ENCODE measurements around the gene KCTD21. TPM values are rescaled to one million over a fixed set of nuclear protein-coding genes. Genes with fewer than 3 reads are reported as not detected.
"Not testable (repeated sequence)": the region's sequence is repeated elsewhere in the genome, so short reads cannot be mapped to it uniquely, and the experiment has no call there.

Gene KCTD21
- polyA plus RNA-seq, 3 donors: 7.1 to 9.5 (median 8.1) TPM

GRCh38 chr11:78190871-78191538 is 2.6 kb upstream of the KCTD21 start:
- no peak for DNase-seq (ENCODE audit: extremely low read depth in 1 of 11, low read depth in 9 of 11, low spot score in 4 of 11)

DNA sequence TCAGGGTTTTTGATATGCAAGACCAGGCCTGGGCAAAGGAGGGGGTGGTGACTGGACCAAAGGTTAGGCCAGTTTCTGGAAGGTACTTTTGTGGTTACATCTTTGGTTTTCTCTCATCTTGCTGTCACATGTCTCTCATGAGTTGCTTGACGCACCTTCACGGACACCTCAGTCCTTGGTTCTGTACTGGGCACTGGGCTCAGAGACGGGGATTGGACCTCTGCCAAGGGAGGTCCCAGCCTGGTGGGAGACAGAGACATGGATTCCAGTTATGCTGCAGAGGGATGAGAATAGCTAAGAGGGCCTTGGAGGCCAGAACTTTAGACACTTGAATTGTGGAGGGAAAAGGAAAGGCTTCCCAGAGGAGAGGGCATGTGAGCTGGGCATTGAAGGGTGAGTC is 1.9 kb upstream of the KCTD21 start:
- no peak for DNase-seq (ENCODE audit: extremely low read depth in 1 of 11, low read depth in 9 of 11, low spot score in 4 of 11)

- no peak for DNase-seq (ENCODE audit: extremely low read depth in 1 of 11, low read depth in 9 of 11, low spot score in 4 of 11)
These were observed 1.4 kb upstream of the KCTD21 start for GRCh38 chr11:78189851-78190250.

- DNase-seq (ENCODE audit: extremely low read depth in 1 of 11, low read depth in 9 of 11, low spot score in 4 of 11): no peak
These were observed 823 bp upstream of the KCTD21 start for GRCh38 chr11:78189174-78189724.

DNA sequence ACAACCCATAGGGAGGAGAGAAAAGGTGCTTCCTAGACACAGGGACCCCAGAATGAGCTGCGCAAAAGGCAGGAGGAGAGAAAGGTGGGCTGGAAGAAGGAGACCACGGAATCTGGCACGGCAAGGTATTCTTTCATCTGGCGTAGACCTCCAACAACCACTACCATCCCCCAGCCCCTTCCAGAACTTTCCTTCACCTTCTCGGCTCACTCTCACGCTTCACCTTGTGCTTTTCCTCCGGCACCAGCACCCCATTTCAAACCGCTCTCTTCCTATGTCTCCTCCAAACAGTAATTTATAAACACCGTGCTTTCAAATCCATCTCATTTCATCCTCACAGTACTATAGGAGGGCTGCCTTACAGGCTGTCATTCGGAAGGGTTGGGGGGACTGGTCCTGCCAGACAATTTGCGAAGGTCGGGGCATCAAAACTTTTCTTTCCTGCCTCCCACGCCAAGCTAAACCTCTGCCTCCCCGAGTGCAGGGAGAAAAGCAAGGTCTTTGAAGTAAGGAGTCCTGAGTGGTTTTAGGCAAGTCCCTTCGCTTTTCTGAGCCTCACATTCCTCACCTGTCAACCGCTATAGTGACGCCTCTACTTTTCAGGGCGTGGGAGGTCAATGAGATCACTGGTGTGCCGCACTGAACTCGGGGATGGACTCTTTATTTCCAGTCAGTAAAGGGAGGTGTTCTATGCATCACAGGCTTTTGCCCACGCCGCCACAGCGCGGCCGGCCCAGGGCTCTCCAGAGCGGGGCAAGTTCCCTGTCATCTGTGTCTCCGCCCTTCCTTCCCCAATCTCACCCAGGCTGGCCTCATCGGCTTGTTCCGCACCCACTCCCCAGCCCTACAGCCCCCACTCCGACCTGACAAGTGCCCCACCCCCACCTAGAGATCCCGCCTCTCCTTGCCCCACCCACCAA is 800 bp downstream of the KCTD21 start:
- DNase-seq (ENCODE audit: extremely low read depth in 1 of 11, low read depth in 9 of 11, low spot score in 4 of 11): peak in 1 of 11 donors; percentile 23

GRCh38 chr11:78181185-78181584 is 7.2 kb downstream of the KCTD21 start:
- no peak for DNase-seq (ENCODE audit: extremely low read depth in 1 of 11, low read depth in 9 of 11, low spot score in 4 of 11)

DNA sequence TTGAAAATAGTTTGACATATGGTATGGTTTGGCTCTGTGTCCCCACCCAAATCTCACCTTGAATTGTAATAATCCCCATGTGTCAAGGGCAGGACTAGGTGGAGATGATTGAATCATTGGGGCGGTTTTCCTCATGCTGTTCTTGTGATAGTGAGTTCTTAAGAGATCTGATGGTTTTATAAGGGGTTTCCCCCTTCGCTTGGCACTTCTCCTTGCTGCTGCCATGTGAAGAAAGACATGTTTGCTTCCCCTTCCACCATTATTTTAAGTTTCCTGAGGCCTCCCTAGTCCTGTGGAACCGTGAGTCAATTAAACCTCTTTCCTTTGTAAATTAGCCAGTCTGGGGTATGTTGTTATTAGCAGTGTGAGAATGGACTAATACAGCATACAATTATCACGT is 7.7 kb downstream of the KCTD21 start:
- no peak for DNase-seq (ENCODE audit: extremely low read depth in 1 of 11, low read depth in 9 of 11, low spot score in 4 of 11)

GRCh38 chr11:78179459-78180071 is 8.9 kb downstream of the KCTD21 start:
- DNase-seq (ENCODE audit: extremely low read depth in 1 of 11, low read depth in 9 of 11, low spot score in 4 of 11): no peak

- DNase-seq (ENCODE audit: extremely low read depth in 1 of 11, low read depth in 9 of 11, low spot score in 4 of 11): no peak
These were observed 11.2 kb downstream of the KCTD21 start for GRCh38 chr11:78177216-78177615.

DNA sequence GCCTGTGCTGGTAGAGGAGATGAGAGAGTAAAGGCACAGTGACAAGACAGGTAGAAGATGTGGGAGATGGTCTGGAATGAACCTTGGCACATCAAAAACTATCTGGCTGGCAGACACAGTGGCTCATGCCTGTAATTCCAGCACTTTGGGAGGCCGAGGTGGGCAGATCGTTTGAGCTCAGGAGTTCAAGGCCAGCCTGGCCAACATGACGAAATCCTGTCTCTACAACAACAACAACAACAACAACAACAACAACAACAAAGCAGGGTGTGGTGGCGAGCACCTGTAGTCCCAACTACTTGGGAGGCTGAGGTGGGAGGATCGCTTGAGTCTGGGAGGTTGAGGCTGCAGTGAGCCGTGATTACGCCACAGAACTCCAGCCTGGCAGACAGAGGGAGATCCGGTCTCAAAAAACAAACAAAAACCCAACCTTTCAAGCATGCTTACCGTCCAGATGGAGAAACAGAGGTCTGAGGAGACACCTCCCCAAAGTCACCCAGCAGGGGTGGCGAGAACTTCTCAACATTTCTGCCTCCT is 11.8 kb downstream of the KCTD21 start:
- no peak for DNase-seq (ENCODE audit: extremely low read depth in 1 of 11, low read depth in 9 of 11, low spot score in 4 of 11)

DNA sequence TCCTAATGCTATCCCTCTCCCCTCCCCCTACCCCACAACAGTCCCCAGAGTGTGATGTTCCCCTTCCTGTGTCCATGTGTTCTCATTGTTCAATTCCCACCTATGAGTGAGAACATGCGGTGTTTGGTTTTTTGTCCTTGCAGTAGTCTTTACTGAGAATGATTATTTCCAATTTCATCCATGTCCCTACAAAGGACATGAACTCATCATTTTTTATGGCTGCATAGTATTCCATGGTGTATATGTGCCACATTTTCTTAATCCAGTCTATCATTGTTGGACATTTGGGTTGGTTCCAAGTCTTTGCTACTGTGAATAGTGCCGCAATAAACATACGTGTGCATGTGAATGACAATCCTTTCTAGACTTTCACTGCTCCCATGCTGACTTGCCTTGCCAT is 12.6 kb downstream of the KCTD21 start:
- not testable (repeated sequence) for DNase-seq (ENCODE audit: extremely low read depth in 1 of 11, low read depth in 9 of 11, low spot score in 4 of 11)

GRCh38 chr11:78171951-78172350 is 16.5 kb downstream of the KCTD21 start:
- no peak for DNase-seq (ENCODE audit: extremely low read depth in 1 of 11, low read depth in 9 of 11, low spot score in 4 of 11)

GRCh38 chr11:78170874-78171549 is 17.4 kb downstream of the KCTD21 start:
- no peak for DNase-seq (ENCODE audit: extremely low read depth in 1 of 11, low read depth in 9 of 11, low spot score in 4 of 11)

GRCh38 chr11:78170413-78170812 is 18.0 kb downstream of the KCTD21 start:
- DNase-seq (ENCODE audit: extremely low read depth in 1 of 11, low read depth in 9 of 11, low spot score in 4 of 11): no peak

DNA sequence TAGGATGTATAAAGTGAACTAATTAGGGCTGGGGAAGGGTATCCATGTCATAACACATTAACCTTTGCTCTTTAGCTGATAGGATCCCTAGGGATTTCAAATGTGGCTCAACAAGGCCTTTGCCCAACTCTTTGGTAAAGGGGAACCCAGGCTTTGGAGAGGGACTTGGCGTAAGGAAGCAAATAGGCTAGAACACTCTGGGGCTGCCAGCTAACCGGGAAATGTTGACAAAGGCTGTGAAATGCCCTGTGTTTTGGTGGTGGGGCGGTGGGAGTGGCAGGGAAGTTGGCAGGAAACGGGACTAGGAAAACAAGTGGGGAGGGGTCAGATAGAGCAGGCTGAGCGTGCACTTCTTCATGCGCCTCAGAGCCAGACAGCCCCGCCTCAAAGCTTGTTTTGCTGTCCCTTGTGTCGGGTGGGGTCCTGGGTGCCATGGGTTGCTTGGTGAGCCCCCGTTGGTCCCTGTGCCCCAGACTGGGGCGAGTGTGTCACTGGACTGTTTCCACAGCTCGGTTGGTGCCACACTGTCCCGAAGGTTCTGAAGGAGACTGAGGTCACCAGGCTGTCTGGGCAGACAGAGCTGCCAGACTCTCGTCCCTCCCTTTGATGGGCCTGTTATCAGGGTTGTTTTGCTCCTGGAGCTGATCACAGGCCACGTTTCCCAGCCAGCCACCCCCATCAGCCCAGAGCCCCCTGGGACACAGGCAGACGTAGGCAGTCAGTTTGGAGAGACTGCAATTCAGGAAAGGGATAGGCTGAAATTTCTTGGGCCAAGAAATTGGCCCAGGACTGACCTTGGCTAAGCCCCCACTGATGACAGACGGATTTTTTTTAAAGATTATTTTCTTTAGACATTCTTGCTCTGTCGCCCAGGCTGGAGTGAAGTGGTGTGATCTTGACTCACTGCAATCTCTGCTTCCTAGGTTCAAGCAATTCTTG is 19.6 kb downstream of the KCTD21 start:
- peak in 2 of 11 donors; percentile 33 to 39 for DNase-seq (ENCODE audit: extremely low read depth in 1 of 11, low read depth in 9 of 11, low spot score in 4 of 11)

DNA sequence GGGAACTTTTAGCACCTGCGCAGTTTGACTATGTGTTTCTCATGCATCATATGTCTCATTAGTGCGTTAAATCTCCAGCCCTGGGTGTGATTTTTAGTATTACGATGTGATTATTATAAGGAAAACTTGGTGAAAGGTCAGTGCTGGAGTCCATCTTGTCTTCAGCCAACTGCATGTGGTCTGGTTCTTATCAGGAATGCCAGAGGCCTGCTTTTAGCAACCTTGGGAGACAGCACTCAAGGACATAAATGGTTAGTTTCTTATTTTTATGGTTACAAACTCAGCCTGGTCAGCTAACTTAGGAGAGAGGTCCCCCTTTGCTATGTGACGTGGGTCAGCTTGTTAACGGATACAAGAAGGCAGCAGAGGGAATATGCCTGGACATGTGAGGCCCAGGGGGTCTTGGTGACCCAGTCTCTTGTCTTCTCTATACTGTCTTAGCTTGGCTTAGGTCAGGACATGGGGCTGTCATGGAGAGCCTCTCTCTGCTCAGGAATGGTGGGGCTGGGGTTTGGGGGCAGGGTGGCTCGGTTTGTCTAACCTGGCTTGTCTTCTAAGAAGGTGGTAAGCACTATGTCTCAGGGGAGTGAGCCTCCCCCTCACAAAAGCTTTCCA is 21.5 kb downstream of the KCTD21 start:
- DNase-seq (ENCODE audit: extremely low read depth in 1 of 11, low read depth in 9 of 11, low spot score in 4 of 11): peak in 1 of 11 donors; percentile 15

DNA sequence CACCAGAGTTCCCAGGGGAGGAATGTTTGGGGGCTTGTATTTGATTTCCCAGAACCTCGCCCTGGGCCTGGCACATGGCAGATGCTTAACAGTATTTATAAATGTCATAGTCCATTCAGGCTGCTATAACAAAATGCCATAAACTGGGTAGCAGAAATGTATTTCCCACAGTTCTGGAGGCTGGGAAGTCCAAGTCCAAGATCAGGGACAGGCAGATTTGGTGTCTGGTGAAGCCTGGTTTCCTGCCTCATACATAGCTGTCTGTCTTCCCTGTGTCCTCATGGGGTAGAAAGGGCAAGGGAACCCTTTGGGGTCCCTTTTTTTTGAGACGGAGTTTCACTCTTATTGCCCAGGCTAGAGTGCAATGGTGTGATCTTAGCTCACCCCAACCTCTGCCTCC is 24.0 kb downstream of the KCTD21 start:
- no peak for DNase-seq (ENCODE audit: extremely low read depth in 1 of 11, low read depth in 9 of 11, low spot score in 4 of 11)

Measured in renal cortex interstitium (tissue), 11 donors.